SK-N-SH treated with all-trans-retinoic acid at 6 μM for 48 hours (cell line): ENCODE data around the gene CLDN5.

Experiments
- ATAC-seq: fragments of 200-7000 bp; cut with Tn5 transposase; 3 replicates; pipeline ENCODE4 v1.9.1; 2020; ENCODE audit warnings: mild to moderate bottlenecking, moderate library complexity
- ARNTL ChIP-seq: fragments of 450-650 bp; formaldehyde crosslinking; IDR thresholded peaks from 2 replicates; pipeline ENCODE4 v1.5.0; 2020; ENCODE audit warnings: low read depth, mild to moderate bottlenecking, moderate library complexity, borderline replicate concordance
- BACH2 ChIP-seq: fragments of 250-450 bp; sonication (Bioruptor Pico); IDR thresholded peaks from 2 replicates; pipeline ENCODE4 v1.9.0; 2021; ENCODE audit warnings: mild to moderate bottlenecking, borderline replicate concordance
- CSDC2 ChIP-seq: fragments of 250-450 bp; sonication (Bioruptor Pico); IDR thresholded peaks from 2 replicates; pipeline ENCODE4 v1.5.0; 2020; ENCODE audit warnings: mild to moderate bottlenecking, moderate library complexity
- ESRRG ChIP-seq: fragments of 250-450 bp; sonication (Bioruptor Pico); IDR thresholded peaks from 2 replicates; pipeline ENCODE4 v1.6.1; 2021; ENCODE audit warnings: mild to moderate bottlenecking
- GLIS3 ChIP-seq: fragments of 250-450 bp; sonication (Bioruptor Pico); IDR thresholded peaks from 2 replicates; pipeline ENCODE4 v1.5.0; 2020; ENCODE audit warnings: mild to moderate bottlenecking, moderate library complexity
- RARB ChIP-seq: fragments of 250-450 bp; sonication (Bioruptor Pico); IDR thresholded peaks from 2 replicates; pipeline ENCODE4 v1.8.0; 2021; ENCODE audit warnings: mild to moderate bottlenecking, moderate library complexity
- SNAI2 ChIP-seq: fragments of 250-450 bp; sonication (Bioruptor Pico); IDR thresholded peaks from 2 replicates; pipeline ENCODE4 v1.5.0; 2020; ENCODE audit warnings: mild to moderate bottlenecking, moderate library complexity
- TCF4 ChIP-seq: fragments of 250-450 bp; sonication (Bioruptor Pico); IDR thresholded peaks from 2 replicates; pipeline ENCODE4 v1.8.0; 2021; ENCODE audit warnings: mild to moderate bottlenecking, moderate library complexity, borderline replicate concordance
- TOX ChIP-seq: fragments of 250-450 bp; sonication (Bioruptor Pico); IDR thresholded peaks from 2 replicates; pipeline ENCODE4 v1.8.0; 2021; ENCODE audit warnings: mild to moderate bottlenecking, moderate library complexity, borderline replicate concordance
- ZC3H10 ChIP-seq: fragments of 250-450 bp; sonication (Bioruptor Pico); IDR thresholded peaks from 2 replicates; pipeline ENCODE4 v1.5.1; 2021; ENCODE audit warnings: mild to moderate bottlenecking, moderate library complexity
- ZFP3 ChIP-seq: fragments of 250-450 bp; sonication (Bioruptor Pico); IDR thresholded peaks from 2 replicates; pipeline ENCODE4 v1.5.0; 2020; ENCODE audit warnings: mild to moderate bottlenecking, moderate library complexity
- ZNF565 ChIP-seq: fragments of 450-650 bp; formaldehyde crosslinking; conservative IDR thresholded peaks from 2 replicates; pipeline ENCODE4 v1.5.0; 2020; ENCODE audit warnings: low read depth, mild to moderate bottlenecking, moderate library complexity
- ZNF70 ChIP-seq: fragments of 450-650 bp; formaldehyde crosslinking; IDR thresholded peaks from 2 replicates; pipeline ENCODE4 v1.5.0; 2020; ENCODE audit warnings: mild to moderate bottlenecking, moderate library complexity
- ZNF8 ChIP-seq: fragments of 450-650 bp; formaldehyde crosslinking; IDR thresholded peaks from 2 replicates; pipeline ENCODE4 v1.5.0; 2020; ENCODE audit warnings: mild to moderate bottlenecking, moderate library complexity
- TF ChIP-seq, protein P1 (sequence below): fragments of 250-450 bp; sonication (Bioruptor Pico); IDR thresholded peaks from 2 replicates; pipeline ENCODE4 v1.5.1; 2021; ENCODE audit warnings: mild to moderate bottlenecking, moderate library complexity
- TF ChIP-seq, protein P2 (sequence below): fragments of 250-450 bp; sonication (Bioruptor Pico); IDR thresholded peaks from 2 replicates; pipeline ENCODE4 v1.8.0; 2021; ENCODE audit warnings: low read depth, mild to moderate bottlenecking, moderate library complexity, borderline replicate concordance
- TF ChIP-seq, protein P3 (sequence below): fragments of 250-450 bp; sonication (Bioruptor Pico); IDR thresholded peaks from 2 replicates; pipeline ENCODE4 v1.8.0; 2020; ENCODE audit warnings: mild to moderate bottlenecking, moderate library complexity, borderline replicate concordance
- TF ChIP-seq, protein P4 (sequence below): fragments of 250-450 bp; sonication (Bioruptor Pico); IDR thresholded peaks from 2 replicates; pipeline ENCODE4 v1.5.1; 2020; ENCODE audit warnings: low read depth, mild to moderate bottlenecking, moderate library complexity
- TF ChIP-seq, protein P5 (sequence below): fragments of 250-450 bp; sonication (Bioruptor Pico); IDR thresholded peaks from 2 replicates; pipeline ENCODE4 v1.5.0; 2020; ENCODE audit warnings: mild to moderate bottlenecking, moderate library complexity

CLDN5 gene

DNA sequence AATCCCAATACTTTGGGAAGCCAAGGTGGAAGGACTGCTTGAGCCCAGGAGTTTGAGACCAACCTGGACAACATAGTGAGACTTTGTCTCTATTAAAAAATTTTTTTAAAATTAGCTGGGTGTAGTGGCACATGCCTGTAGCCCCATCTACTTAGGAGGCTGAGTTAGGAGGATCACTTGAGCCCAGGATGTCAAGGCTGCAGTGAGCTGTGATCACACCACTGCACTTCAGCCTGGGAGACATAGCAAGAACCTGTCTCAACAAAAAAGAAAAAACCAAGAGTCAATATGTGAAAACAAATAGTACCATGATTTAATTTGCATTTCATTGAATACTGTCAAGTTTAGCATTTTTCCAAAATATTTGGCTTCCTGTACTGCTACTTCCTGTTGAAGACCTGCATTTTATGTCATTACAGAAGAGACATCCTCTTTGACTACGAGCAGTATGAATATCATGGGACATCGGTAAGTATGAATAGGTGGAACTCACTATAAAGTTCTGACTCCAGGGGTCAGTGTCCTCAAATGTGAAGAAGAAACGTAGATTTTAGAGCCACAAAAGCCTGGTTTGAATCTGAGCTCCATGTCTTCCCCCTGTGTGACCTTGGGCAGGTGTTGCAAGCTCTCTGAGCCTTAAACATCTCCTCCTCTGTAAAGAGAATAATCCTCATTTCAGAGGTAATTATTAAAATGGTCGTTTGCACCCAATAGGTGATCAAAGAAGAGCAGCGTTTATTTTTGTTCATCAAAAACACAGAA, 28.5 kb downstream of the CLDN5 start:
- ATAC-seq, result no peak
- TF ChIP-seq, protein P1, sequence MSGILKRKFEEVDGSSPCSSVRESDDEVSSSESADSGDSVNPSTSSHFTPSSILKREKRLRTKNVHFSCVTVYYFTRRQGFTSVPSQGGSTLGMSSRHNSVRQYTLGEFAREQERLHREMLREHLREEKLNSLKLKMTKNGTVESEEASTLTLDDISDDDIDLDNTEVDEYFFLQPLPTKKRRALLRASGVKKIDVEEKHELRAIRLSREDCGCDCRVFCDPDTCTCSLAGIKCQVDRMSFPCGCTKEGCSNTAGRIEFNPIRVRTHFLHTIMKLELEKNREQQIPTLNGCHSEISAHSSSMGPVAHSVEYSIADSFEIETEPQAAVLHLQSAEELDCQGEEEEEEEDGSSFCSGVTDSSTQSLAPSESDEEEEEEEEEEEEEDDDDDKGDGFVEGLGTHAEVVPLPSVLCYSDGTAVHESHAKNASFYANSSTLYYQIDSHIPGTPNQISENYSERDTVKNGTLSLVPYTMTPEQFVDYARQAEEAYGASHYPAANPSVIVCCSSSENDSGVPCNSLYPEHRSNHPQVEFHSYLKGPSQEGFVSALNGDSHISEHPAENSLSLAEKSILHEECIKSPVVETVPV (CRISPR knock-in tag), result no peak
- TF ChIP-seq TCF4 (CRISPR knock-in tag) (no peak), ESRRG (CRISPR knock-in tag) (no peak), RARB (CRISPR knock-in tag) (no peak), TOX (CRISPR knock-in tag) (no peak), ARNTL (CRISPR knock-in tag) (no peak), ZFP3 (CRISPR knock-in tag) (no peak), ZNF70 (CRISPR knock-in tag) (no peak)
- TF ChIP-seq, protein P2, sequence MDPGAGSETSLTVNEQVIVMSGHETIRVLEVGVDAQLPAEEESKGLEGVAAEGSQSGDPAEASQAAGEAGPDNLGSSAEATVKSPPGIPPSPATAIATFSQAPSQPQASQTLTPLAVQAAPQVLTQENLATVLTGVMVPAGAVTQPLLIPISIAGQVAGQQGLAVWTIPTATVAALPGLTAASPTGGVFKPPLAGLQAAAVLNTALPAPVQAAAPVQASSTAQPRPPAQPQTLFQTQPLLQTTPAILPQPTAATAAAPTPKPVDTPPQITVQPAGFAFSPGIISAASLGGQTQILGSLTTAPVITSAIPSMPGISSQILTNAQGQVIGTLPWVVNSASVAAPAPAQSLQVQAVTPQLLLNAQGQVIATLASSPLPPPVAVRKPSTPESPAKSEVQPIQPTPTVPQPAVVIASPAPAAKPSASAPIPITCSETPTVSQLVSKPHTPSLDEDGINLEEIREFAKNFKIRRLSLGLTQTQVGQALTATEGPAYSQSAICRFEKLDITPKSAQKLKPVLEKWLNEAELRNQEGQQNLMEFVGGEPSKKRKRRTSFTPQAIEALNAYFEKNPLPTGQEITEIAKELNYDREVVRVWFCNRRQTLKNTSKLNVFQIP (CRISPR knock-in tag), result no peak
- TF ChIP-seq, protein P3, sequence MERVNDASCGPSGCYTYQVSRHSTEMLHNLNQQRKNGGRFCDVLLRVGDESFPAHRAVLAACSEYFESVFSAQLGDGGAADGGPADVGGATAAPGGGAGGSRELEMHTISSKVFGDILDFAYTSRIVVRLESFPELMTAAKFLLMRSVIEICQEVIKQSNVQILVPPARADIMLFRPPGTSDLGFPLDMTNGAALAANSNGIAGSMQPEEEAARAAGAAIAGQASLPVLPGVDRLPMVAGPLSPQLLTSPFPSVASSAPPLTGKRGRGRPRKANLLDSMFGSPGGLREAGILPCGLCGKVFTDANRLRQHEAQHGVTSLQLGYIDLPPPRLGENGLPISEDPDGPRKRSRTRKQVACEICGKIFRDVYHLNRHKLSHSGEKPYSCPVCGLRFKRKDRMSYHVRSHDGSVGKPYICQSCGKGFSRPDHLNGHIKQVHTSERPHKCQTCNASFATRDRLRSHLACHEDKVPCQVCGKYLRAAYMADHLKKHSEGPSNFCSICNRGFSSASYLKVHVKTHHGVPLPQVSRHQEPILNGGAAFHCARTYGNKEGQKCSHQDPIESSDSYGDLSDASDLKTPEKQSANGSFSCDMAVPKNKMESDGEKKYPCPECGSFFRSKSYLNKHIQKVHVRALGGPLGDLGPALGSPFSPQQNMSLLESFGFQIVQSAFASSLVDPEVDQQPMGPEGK (CRISPR knock-in tag), result no peak

DNA sequence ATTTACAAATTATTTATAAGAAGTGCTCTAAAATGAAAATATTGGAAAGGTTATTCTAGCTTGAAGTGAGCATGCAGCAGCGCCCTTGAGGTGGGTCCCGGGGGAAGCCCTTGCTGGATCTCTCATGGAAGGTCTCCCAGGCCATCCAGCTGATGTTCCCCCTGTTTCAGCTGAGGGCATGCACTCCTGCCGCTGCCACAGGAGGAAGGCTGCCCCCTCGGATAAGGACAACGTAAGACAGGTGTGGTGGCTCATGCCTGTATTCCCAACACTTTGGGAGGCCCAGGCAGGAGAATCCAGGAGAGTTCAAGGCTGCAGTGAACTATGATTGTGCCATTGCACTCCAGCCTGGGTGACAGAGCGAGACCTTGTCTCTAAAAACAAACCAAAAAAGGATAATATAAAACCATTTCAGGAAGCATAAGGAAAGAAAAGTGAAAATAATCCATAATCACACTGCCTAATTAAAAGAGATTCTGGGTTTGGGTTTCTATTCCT, 29.5 kb downstream of the CLDN5 start:
- no peak for ATAC-seq
- TF ChIP-seq ARNTL (CRISPR knock-in tag) (no peak), GLIS3 (no peak), SNAI2 (CRISPR knock-in tag) (no peak), TCF4 (CRISPR knock-in tag) (no peak), TOX (CRISPR knock-in tag) (no peak), ZNF8 (no peak), ZFP3 (CRISPR knock-in tag) (no peak), CSDC2 (no peak)
- TF ChIP-seq, protein P1 (CRISPR knock-in tag), result no peak
- TF ChIP-seq, protein P4, sequence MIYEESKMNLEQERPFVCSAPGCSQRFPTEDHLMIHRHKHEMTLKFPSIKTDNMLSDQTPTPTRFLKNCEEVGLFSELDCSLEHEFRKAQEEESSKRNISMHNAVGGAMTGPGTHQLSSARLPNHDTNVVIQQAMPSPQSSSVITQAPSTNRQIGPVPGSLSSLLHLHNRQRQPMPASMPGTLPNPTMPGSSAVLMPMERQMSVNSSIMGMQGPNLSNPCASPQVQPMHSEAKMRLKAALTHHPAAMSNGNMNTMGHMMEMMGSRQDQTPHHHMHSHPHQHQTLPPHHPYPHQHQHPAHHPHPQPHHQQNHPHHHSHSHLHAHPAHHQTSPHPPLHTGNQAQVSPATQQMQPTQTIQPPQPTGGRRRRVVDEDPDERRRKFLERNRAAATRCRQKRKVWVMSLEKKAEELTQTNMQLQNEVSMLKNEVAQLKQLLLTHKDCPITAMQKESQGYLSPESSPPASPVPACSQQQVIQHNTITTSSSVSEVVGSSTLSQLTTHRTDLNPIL (CRISPR knock-in tag), result no peak

DNA sequence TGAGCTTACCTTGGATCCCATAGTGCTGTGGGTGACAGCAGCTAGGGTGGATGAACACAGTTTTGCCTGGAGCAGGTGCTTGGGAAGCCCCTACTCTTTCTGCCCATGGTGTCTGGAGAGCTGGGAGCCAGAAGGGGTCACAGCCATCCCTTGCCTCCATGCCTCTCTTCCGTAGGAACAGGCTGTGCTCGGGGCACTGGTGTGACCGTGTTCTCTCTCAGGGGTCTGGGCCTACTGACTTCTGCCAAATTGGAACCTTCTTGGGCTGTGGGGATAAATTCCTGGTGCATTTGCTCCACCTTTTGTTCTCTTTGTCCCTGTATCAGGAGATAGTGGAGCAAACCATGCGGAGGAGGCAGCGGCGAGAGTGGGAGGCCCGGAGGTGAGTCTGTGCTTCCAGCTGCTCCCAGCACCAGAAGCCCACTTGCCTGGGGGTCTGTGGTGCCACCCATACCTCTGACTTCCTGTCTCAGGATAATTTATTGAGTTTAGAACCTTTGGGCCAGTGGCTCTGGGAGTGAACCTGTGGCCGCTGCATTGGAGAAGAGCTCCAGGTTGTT, 30.1 kb downstream of the CLDN5 start:
- no peak for ATAC-seq
- TF ChIP-seq GLIS3 (no peak), BACH2 (CRISPR knock-in tag) (no peak), ZNF8 (no peak), SNAI2 (CRISPR knock-in tag) (no peak), ZC3H10 (CRISPR knock-in tag) (no peak), ARNTL (CRISPR knock-in tag) (no peak), ZNF565 (no peak)
- TF ChIP-seq, protein P5, sequence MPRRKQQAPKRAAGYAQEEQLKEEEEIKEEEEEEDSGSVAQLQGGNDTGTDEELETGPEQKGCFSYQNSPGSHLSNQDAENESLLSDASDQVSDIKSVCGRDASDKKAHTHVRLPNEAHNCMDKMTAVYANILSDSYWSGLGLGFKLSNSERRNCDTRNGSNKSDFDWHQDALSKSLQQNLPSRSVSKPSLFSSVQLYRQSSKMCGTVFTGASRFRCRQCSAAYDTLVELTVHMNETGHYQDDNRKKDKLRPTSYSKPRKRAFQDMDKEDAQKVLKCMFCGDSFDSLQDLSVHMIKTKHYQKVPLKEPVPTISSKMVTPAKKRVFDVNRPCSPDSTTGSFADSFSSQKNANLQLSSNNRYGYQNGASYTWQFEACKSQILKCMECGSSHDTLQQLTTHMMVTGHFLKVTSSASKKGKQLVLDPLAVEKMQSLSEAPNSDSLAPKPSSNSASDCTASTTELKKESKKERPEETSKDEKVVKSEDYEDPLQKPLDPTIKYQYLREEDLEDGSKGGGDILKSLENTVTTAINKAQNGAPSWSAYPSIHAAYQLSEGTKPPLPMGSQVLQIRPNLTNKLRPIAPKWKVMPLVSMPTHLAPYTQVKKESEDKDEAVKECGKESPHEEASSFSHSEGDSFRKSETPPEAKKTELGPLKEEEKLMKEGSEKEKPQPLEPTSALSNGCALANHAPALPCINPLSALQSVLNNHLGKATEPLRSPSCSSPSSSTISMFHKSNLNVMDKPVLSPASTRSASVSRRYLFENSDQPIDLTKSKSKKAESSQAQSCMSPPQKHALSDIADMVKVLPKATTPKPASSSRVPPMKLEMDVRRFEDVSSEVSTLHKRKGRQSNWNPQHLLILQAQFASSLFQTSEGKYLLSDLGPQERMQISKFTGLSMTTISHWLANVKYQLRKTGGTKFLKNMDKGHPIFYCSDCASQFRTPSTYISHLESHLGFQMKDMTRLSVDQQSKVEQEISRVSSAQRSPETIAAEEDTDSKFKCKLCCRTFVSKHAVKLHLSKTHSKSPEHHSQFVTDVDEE (CRISPR knock-in tag), result no peak
- TF ChIP-seq, protein P2 (CRISPR knock-in tag), result no peak
